Activated CD4-positive, alpha-beta memory T cell treated with anti-CD3 and anti-CD28 coated beads for 36 hours (primary cell): ENCODE data around the gene NPFFR2. TPM values are rescaled to one million over a fixed set of nuclear protein-coding genes. Genes with fewer than 3 reads are reported as not detected.
"Not testable (repeated sequence)": the region's sequence is repeated elsewhere in the genome, so short reads cannot be mapped to it uniquely, and the experiment has no call there.

ENCODE experiments used
- CTCF ChIA-PET: fragments of 350-600 bp; sonication (Branson Sonifier 250); formaldehyde crosslinking; loops from one replicate; lab custom pipeline; 2021; ENCODE audit warnings: antibody characterized with exemption, inconsistent platforms; lab: Charles Lee
- POLR2A ChIA-PET: fragments of 350-600 bp; sonication (Branson Sonifier 250); formaldehyde crosslinking; loops from one replicate; lab custom pipeline; 2021; ENCODE audit warnings: antibody characterized with exemption; lab: Charles Lee
- DNase-seq: peaks from one replicate; pipeline ENCODE4 v3.0.0-alpha.2; 2020
- H3K27ac Mint-ChIP-seq: one replicate; pipeline ENCODE4 v1.8.0; 2021; ENCODE audit warnings: mixed read lengths
- H3K27me3 Mint-ChIP-seq: one replicate; pipeline ENCODE4 v1.8.0; 2021; ENCODE audit warnings: mixed read lengths
- H3K36me3 Mint-ChIP-seq: one replicate; pipeline ENCODE4 v1.8.0; 2021; ENCODE audit warnings: mixed read lengths
- H3K4me1 Mint-ChIP-seq: one replicate; pipeline ENCODE4 v1.8.0; 2021; ENCODE audit warnings: low read depth, mixed read lengths
- H3K4me3 Mint-ChIP-seq: one replicate; pipeline ENCODE4 v1.8.0; 2021; ENCODE audit warnings: mild to moderate bottlenecking, mixed read lengths
- H3K9me3 Mint-ChIP-seq: one replicate; pipeline ENCODE4 v1.8.0; 2021; ENCODE audit warnings: mixed read lengths
- intact Hi-C: fragments of 100-400 bp; cut with micrococcal nuclease; formaldehyde crosslinking; loops from one replicate; pipeline ENCODE4 v1.15.1; 2023
- total RNA-seq, 2 experiments: library from RNA; stranded (reverse); gene quantifications; one replicate each; pipeline ENCODE4 v1.2.3, GENCODE V29; 2021

Gene NPFFR2
- total RNA-seq, 2 experiments from 2014 or later: not detected

- H3K4me3 Mint-ChIP-seq: no peak overlapping the region
- no peak for DNase-seq
- no peaks in the 10 kb centered on the region for H3K9me3 Mint-ChIP-seq
- CTCF ChIA-PET: no interaction called here
- no peaks in the 10 kb centered on the region for H3K27me3 Mint-ChIP-seq
- POLR2A ChIA-PET: no interaction called here
- H3K4me1 Mint-ChIP-seq: no peaks in the 10 kb centered on the region
- no peaks in the 10 kb centered on the region for H3K36me3 Mint-ChIP-seq
- intact Hi-C loops: loop anchor here (10.0 kb wide), 1 partner anchor 185 kb away; no protein-coding TSS in a partner anchor
- H3K27ac Mint-ChIP-seq: no peak overlapping the region
Observed at GRCh38 chr4:72119946-72120345, 88.1 kb downstream of the NPFFR2 start.

- Mint-ChIP-seq H3K36me3 (no peaks in the 10 kb centered on the region), H3K4me1 (no peaks in the 10 kb centered on the region), H3K27ac (no peak overlapping the region), H3K9me3 (no peaks in the 10 kb centered on the region), H3K4me3 (no peak overlapping the region), H3K27me3 (no peaks in the 10 kb centered on the region)
- CTCF ChIA-PET: no interaction called here
- POLR2A ChIA-PET: no interaction called here
- DNase-seq: no peak
- intact Hi-C loops: no loop called here
Observed at GRCh38 chr4:72128741-72129140, 96.9 kb downstream of the NPFFR2 start.

- Mint-ChIP-seq H3K4me1 (no peaks in the 10 kb centered on the region), H3K27ac (no peak overlapping the region), H3K4me3 (no peak overlapping the region), H3K27me3 (no peaks in the 10 kb centered on the region), H3K9me3 (peaks cover 4% of the 10 kb centered on the region), H3K36me3 (no peaks in the 10 kb centered on the region)
- ChIA-PET CTCF (no interaction called here), POLR2A (no interaction called here)
- intact Hi-C loops: no loop called here
- DNase-seq: no peak
Observed at GRCh38 chr4:72136429-72136828, 104.6 kb downstream of the NPFFR2 start.

- H3K36me3 Mint-ChIP-seq, H3K4me1 Mint-ChIP-seq, H3K27ac Mint-ChIP-seq, H3K9me3 Mint-ChIP-seq, intact Hi-C loops, CTCF ChIA-PET, POLR2A ChIA-PET, H3K27me3 Mint-ChIP-seq, H3K4me3 Mint-ChIP-seq, DNase-seq: not testable (repeated sequence)
Observed at GRCh38 chr4:72139997-72140396, 108.2 kb downstream of the NPFFR2 start.

- Mint-ChIP-seq H3K36me3 (no peaks in the 10 kb centered on the region), H3K27me3 (no peaks in the 10 kb centered on the region), H3K9me3 (peaks cover 7% of the 10 kb centered on the region), H3K4me1 (no peaks in the 10 kb centered on the region), H3K27ac (no peak overlapping the region), H3K4me3 (no peak overlapping the region)
- ChIA-PET POLR2A (no interaction called here), CTCF (no interaction called here)
- intact Hi-C loops: no loop called here
- no peak for DNase-seq
Observed at GRCh38 chr4:72144241-72144640, 112.4 kb downstream of the NPFFR2 start.

- intact Hi-C loops: no loop called here
- H3K27me3 Mint-ChIP-seq: no peaks in the 10 kb centered on the region
- H3K4me1 Mint-ChIP-seq: no peaks in the 10 kb centered on the region
- no peak overlapping the region for H3K27ac Mint-ChIP-seq
- ChIA-PET POLR2A (no interaction called here), CTCF (no interaction called here)
- no peak overlapping the region for H3K4me3 Mint-ChIP-seq
- no peaks in the 10 kb centered on the region for H3K9me3 Mint-ChIP-seq
- H3K36me3 Mint-ChIP-seq: no peaks in the 10 kb centered on the region
- no peak for DNase-seq
Observed at GRCh38 chr4:72152731-72153130, 120.9 kb downstream of the NPFFR2 start.

- H3K27me3 Mint-ChIP-seq, H3K4me1 Mint-ChIP-seq, H3K4me3 Mint-ChIP-seq, CTCF ChIA-PET, intact Hi-C loops, H3K36me3 Mint-ChIP-seq, H3K27ac Mint-ChIP-seq, POLR2A ChIA-PET, H3K9me3 Mint-ChIP-seq, DNase-seq: not testable (repeated sequence)
Observed at GRCh38 chr4:72153634-72154033, 121.8 kb downstream of the NPFFR2 start.

GRCh38 chr4:72169285-72169684 is 137.5 kb downstream of the NPFFR2 start:
- H3K27ac Mint-ChIP-seq, H3K27me3 Mint-ChIP-seq, intact Hi-C loops, H3K9me3 Mint-ChIP-seq, DNase-seq, H3K4me3 Mint-ChIP-seq, H3K36me3 Mint-ChIP-seq, H3K4me1 Mint-ChIP-seq, POLR2A ChIA-PET, CTCF ChIA-PET: not testable (repeated sequence)

- Mint-ChIP-seq H3K36me3 (no peaks in the 10 kb centered on the region), H3K9me3 (peaks cover 3% of the 10 kb centered on the region), H3K27me3 (no peaks in the 10 kb centered on the region), H3K4me3 (no peak overlapping the region), H3K27ac (no peak overlapping the region), H3K4me1 (no peaks in the 10 kb centered on the region)
- no peak for DNase-seq
- ChIA-PET POLR2A (no interaction called here), CTCF (no interaction called here)
- intact Hi-C loops: no loop called here
Observed at GRCh38 chr4:72169861-72170260, 138.1 kb downstream of the NPFFR2 start.

GRCh38 chr4:72171761-72172160 is 140.0 kb downstream of the NPFFR2 start:
- no peaks in the 10 kb centered on the region for H3K36me3 Mint-ChIP-seq
- no peak overlapping the region for H3K4me3 Mint-ChIP-seq
- H3K4me1 Mint-ChIP-seq: no peaks in the 10 kb centered on the region
- ChIA-PET POLR2A (no interaction called here), CTCF (no interaction called here)
- intact Hi-C loops: no loop called here
- no peak for DNase-seq
- H3K27me3 Mint-ChIP-seq: no peaks in the 10 kb centered on the region
- no peak overlapping the region for H3K27ac Mint-ChIP-seq
- H3K9me3 Mint-ChIP-seq: no peaks in the 10 kb centered on the region

GRCh38 chr4:72179342-72179741 is 147.5 kb downstream of the NPFFR2 start:
- no peaks in the 10 kb centered on the region for H3K9me3 Mint-ChIP-seq
- ChIA-PET CTCF (no interaction called here), POLR2A (no interaction called here)
- H3K4me3 Mint-ChIP-seq: no peak overlapping the region
- DNase-seq: no peak
- no peaks in the 10 kb centered on the region for H3K4me1 Mint-ChIP-seq
- intact Hi-C loops: no loop called here
- no peaks in the 10 kb centered on the region for H3K27me3 Mint-ChIP-seq
- H3K36me3 Mint-ChIP-seq: no peaks in the 10 kb centered on the region
- no peak overlapping the region for H3K27ac Mint-ChIP-seq

GRCh38 chr4:72186714-72187113 is 154.9 kb downstream of the NPFFR2 start:
- H3K36me3 Mint-ChIP-seq: no peaks in the 10 kb centered on the region
- no peaks in the 10 kb centered on the region for H3K27me3 Mint-ChIP-seq
- DNase-seq: no peak
- POLR2A ChIA-PET: no interaction called here
- no peaks in the 10 kb centered on the region for H3K4me1 Mint-ChIP-seq
- H3K27ac Mint-ChIP-seq: no peak overlapping the region
- H3K4me3 Mint-ChIP-seq: no peak overlapping the region
- no peaks in the 10 kb centered on the region for H3K9me3 Mint-ChIP-seq
- intact Hi-C loops: no loop called here
- CTCF ChIA-PET: no interaction called here

GRCh38 chr4:72194046-72194445 is 162.2 kb downstream of the NPFFR2 start:
- Mint-ChIP-seq H3K27me3 (no peaks in the 10 kb centered on the region), H3K4me3 (no peak overlapping the region), H3K27ac (no peak overlapping the region), H3K36me3 (no peaks in the 10 kb centered on the region), H3K9me3 (peaks cover 2% of the 10 kb centered on the region), H3K4me1 (no peaks in the 10 kb centered on the region)
- ChIA-PET POLR2A (no interaction called here), CTCF (no interaction called here)
- no peak for DNase-seq
- intact Hi-C loops: no loop called here

GRCh38 chr4:72194453-72194852 is 162.7 kb downstream of the NPFFR2 start:
- POLR2A ChIA-PET: no interaction called here
- no peak overlapping the region for H3K27ac Mint-ChIP-seq
- intact Hi-C loops: no loop called here
- CTCF ChIA-PET: no interaction called here
- no peaks in the 10 kb centered on the region for H3K4me1 Mint-ChIP-seq
- no peak overlapping the region for H3K4me3 Mint-ChIP-seq
- no peaks in the 10 kb centered on the region for H3K36me3 Mint-ChIP-seq
- no peak for DNase-seq
- peaks cover 2% of the 10 kb centered on the region for H3K9me3 Mint-ChIP-seq
- no peaks in the 10 kb centered on the region for H3K27me3 Mint-ChIP-seq
